ENCODE data around the gene FAR2.

DNA sequence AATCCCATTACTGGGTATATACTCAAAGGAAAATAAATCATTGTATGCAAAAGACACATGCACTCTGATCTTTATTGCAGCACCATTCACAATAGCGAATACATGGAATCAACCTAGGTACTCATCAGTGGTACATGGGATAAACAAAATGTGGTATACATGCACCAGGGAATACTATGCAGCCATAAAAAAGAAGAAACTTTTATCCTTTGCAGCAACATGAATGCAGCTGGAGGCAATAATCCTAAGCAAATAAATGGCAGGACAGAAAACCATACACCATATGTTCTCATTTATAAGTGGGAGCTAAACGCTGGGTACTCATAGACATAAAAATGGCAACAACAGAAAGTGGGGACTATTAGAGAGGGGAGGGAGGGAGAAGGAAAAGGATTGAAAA is 216.0 kb downstream of the FAR2 start:
- TF ChIP-seq, protein P1, sequence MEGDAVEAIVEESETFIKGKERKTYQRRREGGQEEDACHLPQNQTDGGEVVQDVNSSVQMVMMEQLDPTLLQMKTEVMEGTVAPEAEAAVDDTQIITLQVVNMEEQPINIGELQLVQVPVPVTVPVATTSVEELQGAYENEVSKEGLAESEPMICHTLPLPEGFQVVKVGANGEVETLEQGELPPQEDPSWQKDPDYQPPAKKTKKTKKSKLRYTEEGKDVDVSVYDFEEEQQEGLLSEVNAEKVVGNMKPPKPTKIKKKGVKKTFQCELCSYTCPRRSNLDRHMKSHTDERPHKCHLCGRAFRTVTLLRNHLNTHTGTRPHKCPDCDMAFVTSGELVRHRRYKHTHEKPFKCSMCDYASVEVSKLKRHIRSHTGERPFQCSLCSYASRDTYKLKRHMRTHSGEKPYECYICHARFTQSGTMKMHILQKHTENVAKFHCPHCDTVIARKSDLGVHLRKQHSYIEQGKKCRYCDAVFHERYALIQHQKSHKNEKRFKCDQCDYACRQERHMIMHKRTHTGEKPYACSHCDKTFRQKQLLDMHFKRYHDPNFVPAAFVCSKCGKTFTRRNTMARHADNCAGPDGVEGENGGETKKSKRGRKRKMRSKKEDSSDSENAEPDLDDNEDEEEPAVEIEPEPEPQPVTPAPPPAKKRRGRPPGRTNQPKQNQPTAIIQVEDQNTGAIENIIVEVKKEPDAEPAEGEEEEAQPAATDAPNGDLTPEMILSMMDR (IDR thresholded peaks at IDR 0.05): no peak
- no peak for TF ChIP-seq POLR2A (IDR thresholded peaks at IDR 0.05)
